GM12878 (cell line): ENCODE data around the gene DRC1.

Experiments used
- ETV6 ChIP-seq, 2 experiments: fragments of 450-650 bp in 1 of 2; IDR thresholded peaks in 1 of 2; conservative IDR thresholded peaks in 1 of 2; 2 replicates each; pipeline ENCODE4 v1.6.1; 2014; ENCODE audit warnings: antibody characterized with exemption in 1 of 2, borderline replicate concordance in 1 of 2, low read depth in 1 of 2, mild to moderate bottlenecking in 1 of 2, moderate library complexity in 1 of 2
- NR2C1 ChIP-seq: fragments of 450-650 bp; IDR thresholded peaks from 2 replicates; pipeline ENCODE4 v1.6.1; 2017; ENCODE audit warnings: antibody characterized with exemption, mild to moderate bottlenecking, moderate library complexity
- PAX5 ChIP-seq: IDR thresholded peaks from 2 replicates; pipeline ENCODE4 v1.6.1; 2011; ENCODE audit warnings: low read depth, low read length, borderline replicate concordance
- POLR2AphosphoS5 ChIP-seq: IDR thresholded peaks from 2 replicates; pipeline ENCODE4 v1.6.1; 2011; ENCODE audit warnings: mild to moderate bottlenecking, low read length, inconsistent platforms
- RAD21 ChIP-seq: IDR thresholded peaks from 2 replicates; pipeline ENCODE4 v1.6.1; 2011; ENCODE audit warnings: mild to moderate bottlenecking, low read depth, low read length, moderate library complexity; ENCODE audit not compliant: insufficient read depth
- YY1 ChIP-seq: IDR thresholded peaks from 2 replicates; pipeline ENCODE4 v1.6.1; 2011; ENCODE audit warnings: low read depth, mild to moderate bottlenecking, low read length
- TF ChIP-seq, protein P1 (sequence below), 3 experiments: IDR thresholded peaks in 2 of 3; conservative IDR thresholded peaks in 1 of 3; 2 replicates each; pipeline ENCODE4 v1.5.1; 2011; ENCODE audit warnings: low read depth in 3 of 3, low read length in 3 of 3, mild to moderate bottlenecking in 3 of 3, control low read depth in 2 of 3, moderate library complexity in 2 of 3, inconsistent platforms in 1 of 3, mixed read lengths in 1 of 3; ENCODE audit not compliant: control insufficient read depth in 2 of 3, insufficient read depth in 1 of 3; ENCODE audit errors: extremely low read depth in 1 of 3

DNA sequence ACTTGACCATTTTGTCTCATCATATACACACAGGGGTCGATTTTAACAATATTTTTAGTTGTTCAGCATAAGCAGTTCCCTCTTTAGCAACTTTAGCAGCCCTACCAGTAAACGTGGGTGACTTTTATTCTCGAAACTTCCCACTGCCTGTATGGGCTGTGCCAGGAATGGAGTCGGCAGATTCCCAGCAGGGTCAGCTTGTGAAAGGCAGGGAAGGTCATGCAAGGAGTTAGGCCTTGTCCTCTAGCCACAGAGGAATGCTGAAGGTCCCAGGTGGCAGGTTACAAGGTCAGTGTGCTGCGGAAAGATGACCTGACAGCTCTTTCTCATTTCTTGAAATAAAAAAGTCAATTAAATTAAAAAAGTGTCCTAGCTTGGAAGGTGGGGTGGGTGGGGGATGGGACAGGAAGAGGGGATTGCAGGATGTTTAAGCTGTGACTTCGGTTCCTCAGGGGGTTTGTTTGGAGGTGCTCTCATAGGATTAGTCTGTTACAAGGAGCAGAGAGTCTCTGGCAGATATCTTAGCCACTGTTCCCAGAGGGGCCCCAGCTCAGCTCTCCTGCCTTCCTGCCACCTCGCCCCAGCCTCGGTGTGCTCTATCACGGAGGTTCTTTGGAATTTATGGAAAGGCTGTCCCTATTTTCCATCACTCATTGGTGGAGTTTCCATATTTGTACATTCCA lies 21.4 kb downstream of the DRC1 start:
- TF ChIP-seq, protein P1, sequence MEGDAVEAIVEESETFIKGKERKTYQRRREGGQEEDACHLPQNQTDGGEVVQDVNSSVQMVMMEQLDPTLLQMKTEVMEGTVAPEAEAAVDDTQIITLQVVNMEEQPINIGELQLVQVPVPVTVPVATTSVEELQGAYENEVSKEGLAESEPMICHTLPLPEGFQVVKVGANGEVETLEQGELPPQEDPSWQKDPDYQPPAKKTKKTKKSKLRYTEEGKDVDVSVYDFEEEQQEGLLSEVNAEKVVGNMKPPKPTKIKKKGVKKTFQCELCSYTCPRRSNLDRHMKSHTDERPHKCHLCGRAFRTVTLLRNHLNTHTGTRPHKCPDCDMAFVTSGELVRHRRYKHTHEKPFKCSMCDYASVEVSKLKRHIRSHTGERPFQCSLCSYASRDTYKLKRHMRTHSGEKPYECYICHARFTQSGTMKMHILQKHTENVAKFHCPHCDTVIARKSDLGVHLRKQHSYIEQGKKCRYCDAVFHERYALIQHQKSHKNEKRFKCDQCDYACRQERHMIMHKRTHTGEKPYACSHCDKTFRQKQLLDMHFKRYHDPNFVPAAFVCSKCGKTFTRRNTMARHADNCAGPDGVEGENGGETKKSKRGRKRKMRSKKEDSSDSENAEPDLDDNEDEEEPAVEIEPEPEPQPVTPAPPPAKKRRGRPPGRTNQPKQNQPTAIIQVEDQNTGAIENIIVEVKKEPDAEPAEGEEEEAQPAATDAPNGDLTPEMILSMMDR (IDR thresholded peaks at IDR 0.05 in 2 of 3, conservative IDR thresholded peaks at IDR 0.05 in 1 of 3; ENCODE audit: control insufficient read depth in 2 of 3, extremely low read depth in 1 of 3, insufficient read depth in 1 of 3, low read depth in 3 of 3, low read length in 3 of 3), result no peak
- no peak for TF ChIP-seq YY1
- TF ChIP-seq ETV6 (conservative IDR thresholded peaks at IDR 0.05 in 1 of 2, IDR thresholded peaks at IDR 0.05 in 1 of 2; ENCODE audit: borderline replicate concordance in 1 of 2, low read depth in 1 of 2), result no peak
- no peak for TF ChIP-seq POLR2AphosphoS5
- TF ChIP-seq NR2C1, result no peak
- TF ChIP-seq RAD21, result no peak
- no peak for TF ChIP-seq PAX5
